ENCODE measurements around the gene PDCD11. TPM values are rescaled to one million over a fixed set of nuclear protein-coding genes. Genes with fewer than 3 reads are reported as not detected.

PDCD11 gene
- polyA plus RNA-seq, 1 donor from 2014 or later = 15.3 TPM

DNA sequence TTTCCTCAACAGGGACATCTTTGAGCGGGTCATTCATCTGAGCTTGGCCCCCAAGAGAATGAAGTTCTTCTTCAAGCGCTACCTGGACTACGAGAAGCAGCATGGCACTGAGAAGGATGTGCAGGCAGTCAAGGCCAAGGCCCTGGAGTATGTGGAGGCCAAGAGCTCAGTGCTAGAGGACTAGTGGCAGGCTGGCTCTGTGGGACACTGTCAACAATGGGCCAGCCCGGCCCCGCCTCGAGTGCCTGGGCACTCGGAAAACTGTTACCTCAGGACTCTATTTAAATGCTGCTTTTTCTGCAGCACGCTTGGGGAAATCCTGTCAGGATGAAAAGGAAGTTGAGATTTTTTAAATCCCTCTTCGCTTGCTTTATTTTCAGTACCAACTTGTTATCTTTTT, 48.9 kb downstream of the PDCD11 start:
- H3K79me2 ChIP-seq (replicated peaks; ENCODE audit: insufficient read depth, low read length) = no peaks in the 10 kb centered on the region
- no peaks in the 10 kb centered on the region for H3K9me3 ChIP-seq (ENCODE audit: low read length)
- no peak overlapping the region for H2AFZ ChIP-seq (ENCODE audit: low read depth, low read length)
- no peak overlapping the region for H3K4me2 ChIP-seq (ENCODE audit: low read length)
- no peak overlapping the region for H3K4me3 ChIP-seq (ENCODE audit: low read length)
- no peaks in the 10 kb centered on the region for H4K20me1 ChIP-seq (ENCODE audit: insufficient read depth)
- H3K9ac ChIP-seq (ENCODE audit: low read length) = no peak overlapping the region
- H3F3A ChIP-seq (ENCODE audit: insufficient read depth, low read length, poor library complexity, severe bottlenecking) = no peaks in the 10 kb centered on the region
- no peaks in the 10 kb centered on the region for H3K27me3 ChIP-seq (ENCODE audit: insufficient read depth, low read depth, low read length)
- H3K36me3 ChIP-seq (ENCODE audit: insufficient read depth, low read length) = peaks cover 7% of the 10 kb centered on the region
- H3K9me2 ChIP-seq (ENCODE audit: insufficient read depth, low read length) = no peaks in the 10 kb centered on the region
- TF ChIP-seq POLR2AphosphoS5 (IDR thresholded peaks at IDR 0.05) (no peak), RAD21 (conservative IDR thresholded peaks at IDR 0.05) (no peak), EP300 (conservative IDR thresholded peaks at IDR 0.05; ENCODE audit: poor library complexity, severe bottlenecking) (no peak)
- no peak overlapping the region for H3K27ac ChIP-seq (ENCODE audit: low read length)

GRCh38 chr10:103445767-103446567, 49.5 kb downstream of the PDCD11 start:
- Histone ChIP-seq H4K20me1 (ENCODE audit: insufficient read depth) (no peaks in the 10 kb centered on the region), H2AFZ (ENCODE audit: low read depth, low read length) (no peak overlapping the region), H3K9me3 (ENCODE audit: low read length) (no peaks in the 10 kb centered on the region), H3F3A (ENCODE audit: insufficient read depth, low read length, poor library complexity, severe bottlenecking) (no peaks in the 10 kb centered on the region), H3K9me2 (ENCODE audit: insufficient read depth, low read length) (no peaks in the 10 kb centered on the region), H3K27me3 (ENCODE audit: insufficient read depth, low read depth, low read length) (no peaks in the 10 kb centered on the region), H3K4me2 (ENCODE audit: low read length) (no peak overlapping the region), H3K4me3 (ENCODE audit: low read length) (no peak overlapping the region), H3K36me3 (ENCODE audit: insufficient read depth, low read length) (peaks cover 7% of the 10 kb centered on the region), H3K79me2 (replicated peaks; ENCODE audit: insufficient read depth, low read length) (no peaks in the 10 kb centered on the region), H3K9ac (ENCODE audit: low read length) (no peak overlapping the region), H3K27ac (ENCODE audit: low read length) (no peak overlapping the region)
- TF ChIP-seq RAD21 (conservative IDR thresholded peaks at IDR 0.05) = no peak
- no peak for TF ChIP-seq CTCF (IDR thresholded peaks at IDR 0.05; ENCODE audit: poor library complexity, severe bottlenecking)
- no peak for TF ChIP-seq EP300 (conservative IDR thresholded peaks at IDR 0.05; ENCODE audit: poor library complexity, severe bottlenecking)
- TF ChIP-seq TAF1 (IDR thresholded peaks at IDR 0.05; ENCODE audit: low read depth) = no peak
- TF ChIP-seq POLR2AphosphoS5 (IDR thresholded peaks at IDR 0.05) = no peak
- no peak for TF ChIP-seq MXI1 (conservative IDR thresholded peaks at IDR 0.05; ENCODE audit: poor library complexity, severe bottlenecking)
- no peak for TF ChIP-seq SMC3 (conservative IDR thresholded peaks at IDR 0.05; ENCODE audit: poor library complexity)
- no peak for TF ChIP-seq EZH2 (IDR thresholded peaks at IDR 0.05; ENCODE audit: borderline replicate concordance, insufficient read depth, low read length, poor library complexity, severe bottlenecking)
- TF ChIP-seq, protein P1, sequence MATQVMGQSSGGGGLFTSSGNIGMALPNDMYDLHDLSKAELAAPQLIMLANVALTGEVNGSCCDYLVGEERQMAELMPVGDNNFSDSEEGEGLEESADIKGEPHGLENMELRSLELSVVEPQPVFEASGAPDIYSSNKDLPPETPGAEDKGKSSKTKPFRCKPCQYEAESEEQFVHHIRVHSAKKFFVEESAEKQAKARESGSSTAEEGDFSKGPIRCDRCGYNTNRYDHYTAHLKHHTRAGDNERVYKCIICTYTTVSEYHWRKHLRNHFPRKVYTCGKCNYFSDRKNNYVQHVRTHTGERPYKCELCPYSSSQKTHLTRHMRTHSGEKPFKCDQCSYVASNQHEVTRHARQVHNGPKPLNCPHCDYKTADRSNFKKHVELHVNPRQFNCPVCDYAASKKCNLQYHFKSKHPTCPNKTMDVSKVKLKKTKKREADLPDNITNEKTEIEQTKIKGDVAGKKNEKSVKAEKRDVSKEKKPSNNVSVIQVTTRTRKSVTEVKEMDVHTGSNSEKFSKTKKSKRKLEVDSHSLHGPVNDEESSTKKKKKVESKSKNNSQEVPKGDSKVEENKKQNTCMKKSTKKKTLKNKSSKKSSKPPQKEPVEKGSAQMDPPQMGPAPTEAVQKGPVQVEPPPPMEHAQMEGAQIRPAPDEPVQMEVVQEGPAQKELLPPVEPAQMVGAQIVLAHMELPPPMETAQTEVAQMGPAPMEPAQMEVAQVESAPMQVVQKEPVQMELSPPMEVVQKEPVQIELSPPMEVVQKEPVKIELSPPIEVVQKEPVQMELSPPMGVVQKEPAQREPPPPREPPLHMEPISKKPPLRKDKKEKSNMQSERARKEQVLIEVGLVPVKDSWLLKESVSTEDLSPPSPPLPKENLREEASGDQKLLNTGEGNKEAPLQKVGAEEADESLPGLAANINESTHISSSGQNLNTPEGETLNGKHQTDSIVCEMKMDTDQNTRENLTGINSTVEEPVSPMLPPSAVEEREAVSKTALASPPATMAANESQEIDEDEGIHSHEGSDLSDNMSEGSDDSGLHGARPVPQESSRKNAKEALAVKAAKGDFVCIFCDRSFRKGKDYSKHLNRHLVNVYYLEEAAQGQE (IDR thresholded peaks at IDR 0.05; ENCODE audit: borderline replicate concordance) = no peak
